HG02970 (cell line): Measurements from ENCODE around the gene YPEL3.

Source experiments
- ATAC-seq: cut with Tn5 transposase; IDR thresholded peaks from one replicate; pipeline ENCODE4 v1.9.1; 2021; ENCODE audit warnings: mild to moderate bottlenecking, moderate library complexity, moderate number of reproducible peaks; ENCODE audit not compliant: unreplicated experiment, low FRiP score

YPEL3 gene

DNA sequence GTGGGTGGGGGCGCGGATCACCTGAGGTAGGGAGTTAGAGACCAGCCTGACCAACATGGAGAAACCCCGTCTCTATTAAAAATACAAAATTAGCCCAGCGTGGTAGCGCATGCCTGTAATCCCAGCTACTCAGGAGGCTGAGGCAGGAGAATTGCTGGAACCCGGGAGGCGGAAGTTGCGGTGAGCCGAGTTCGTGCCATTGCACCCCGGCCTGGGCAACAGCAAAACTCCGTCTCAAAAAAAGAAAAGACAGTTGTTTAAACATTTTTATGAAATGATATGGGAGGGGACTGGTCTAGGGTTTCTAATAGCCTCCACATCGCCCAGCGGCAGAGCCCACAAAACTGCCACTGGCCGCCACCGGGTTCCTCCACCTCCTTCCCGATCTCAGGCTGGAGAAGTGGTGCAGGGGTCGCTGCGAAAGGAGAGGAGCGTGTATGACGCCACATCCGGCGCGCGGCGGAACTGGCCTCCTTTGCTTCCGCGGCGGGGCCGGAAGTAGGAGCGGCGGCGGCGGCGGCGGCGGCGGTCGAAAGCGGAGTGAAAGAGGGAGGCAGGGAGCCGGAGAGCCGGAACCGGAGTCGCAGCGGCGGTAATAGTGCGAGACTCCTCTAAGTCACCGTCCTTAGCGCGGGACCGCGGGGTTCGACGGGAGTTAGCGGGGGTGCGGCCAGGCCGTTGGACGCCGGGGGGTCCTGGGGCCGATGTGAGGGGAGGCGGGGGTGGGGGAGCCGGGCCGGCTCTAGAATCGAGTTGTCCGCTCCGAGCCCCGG lies 20.3 kb downstream of the YPEL3 start, which contains the start of gene PPP4C:
Gene PPP4C, plus strand, starts transcription at position 492 of the 773 bp plus-strand sequence. CDS start 384 bp downstream, outside the sequence.
- ATAC-seq = peak; percentile 76

DNA sequence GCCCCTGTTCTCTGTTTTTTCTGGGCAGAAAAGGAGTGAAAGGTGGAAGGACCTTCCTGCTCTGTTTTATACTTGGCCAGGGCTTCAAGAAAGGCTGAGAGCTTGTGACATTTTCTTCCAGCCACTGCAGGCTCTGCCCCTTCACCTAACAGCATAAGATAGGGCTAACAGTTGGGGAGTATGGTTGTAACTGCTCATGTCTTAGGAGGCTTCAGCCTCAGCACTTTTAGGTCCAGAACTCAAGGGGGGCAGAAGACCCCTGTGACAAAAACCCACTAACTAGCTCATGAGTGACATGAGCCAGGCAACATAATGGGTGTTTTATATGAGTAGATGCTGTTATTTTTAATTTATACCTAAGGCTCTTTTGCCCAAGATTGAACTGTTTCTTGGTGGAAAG lies 25.5 kb downstream of the YPEL3 start:
- ATAC-seq = no peak

DNA sequence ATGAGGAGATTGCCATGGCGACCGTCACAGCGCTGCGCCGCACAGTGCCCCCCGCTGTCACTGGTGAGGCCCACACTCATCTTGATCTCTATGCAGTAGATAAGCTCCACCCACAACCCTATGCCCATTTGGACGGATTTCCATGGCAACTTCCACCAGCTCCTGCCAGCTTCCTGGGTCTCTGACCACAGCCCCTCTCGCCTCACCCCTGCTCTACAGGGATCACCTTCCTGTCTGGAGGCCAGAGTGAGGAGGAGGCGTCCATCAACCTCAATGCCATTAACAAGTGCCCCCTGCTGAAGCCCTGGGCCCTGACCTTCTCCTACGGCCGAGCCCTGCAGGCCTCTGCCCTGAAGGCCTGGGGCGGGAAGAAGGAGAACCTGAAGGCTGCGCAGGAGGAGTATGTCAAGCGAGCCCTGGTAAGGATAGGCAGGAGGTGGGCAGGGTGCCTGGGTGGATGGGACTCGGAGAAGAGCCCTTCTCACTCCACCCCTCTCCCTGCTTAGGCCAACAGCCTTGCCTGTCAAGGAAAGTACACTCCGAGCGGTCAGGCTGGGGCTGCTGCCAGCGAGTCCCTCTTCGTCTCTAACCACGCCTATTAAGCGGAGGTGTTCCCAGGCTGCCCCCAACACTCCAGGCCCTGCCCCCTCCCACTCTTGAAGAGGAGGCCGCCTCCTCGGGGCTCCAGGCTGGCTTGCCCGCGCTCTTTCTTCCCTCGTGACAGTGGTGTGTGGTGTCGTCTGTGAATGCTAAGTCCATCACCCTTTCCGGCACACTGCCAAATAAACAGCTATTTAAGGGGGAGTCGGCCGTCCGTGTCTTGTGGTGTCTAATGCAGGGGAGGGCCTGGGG lies 26.2 kb downstream of the YPEL3 start:
- ATAC-seq = no peak

DNA sequence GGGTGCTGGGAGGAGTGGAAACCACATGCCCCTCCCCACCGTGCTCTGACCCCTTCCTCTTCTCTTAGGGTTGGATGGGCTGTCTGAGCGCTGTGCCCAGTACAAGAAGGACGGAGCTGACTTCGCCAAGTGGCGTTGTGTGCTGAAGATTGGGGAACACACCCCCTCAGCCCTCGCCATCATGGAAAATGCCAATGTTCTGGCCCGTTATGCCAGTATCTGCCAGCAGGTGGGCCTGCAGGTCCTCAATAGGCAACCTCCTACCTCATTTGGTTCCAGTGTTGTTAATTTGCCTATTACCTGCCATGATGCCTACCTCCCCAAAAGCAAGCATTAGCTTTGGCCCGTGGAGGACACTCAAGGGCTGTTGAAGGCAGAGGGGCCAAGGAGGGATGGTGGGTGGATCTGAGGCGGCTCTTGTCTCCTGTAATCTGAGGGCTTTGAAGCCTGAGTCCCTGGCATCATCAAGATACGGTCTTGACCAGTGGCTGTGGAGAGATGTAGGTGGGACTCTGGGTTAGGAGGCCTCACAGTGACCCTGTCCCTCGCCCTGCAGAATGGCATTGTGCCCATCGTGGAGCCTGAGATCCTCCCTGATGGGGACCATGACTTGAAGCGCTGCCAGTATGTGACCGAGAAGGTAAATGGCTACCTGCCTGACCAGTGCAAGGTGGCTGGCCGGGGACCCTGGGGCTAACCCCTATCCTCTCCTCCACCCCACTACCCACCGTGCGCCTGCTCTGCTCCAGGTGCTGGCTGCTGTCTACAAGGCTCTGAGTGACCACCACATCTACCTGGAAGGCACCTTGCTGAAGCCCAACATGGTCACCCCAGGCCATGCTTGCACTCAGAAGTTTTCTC lies 27.0 kb downstream of the YPEL3 start:
- no peak for ATAC-seq

DNA sequence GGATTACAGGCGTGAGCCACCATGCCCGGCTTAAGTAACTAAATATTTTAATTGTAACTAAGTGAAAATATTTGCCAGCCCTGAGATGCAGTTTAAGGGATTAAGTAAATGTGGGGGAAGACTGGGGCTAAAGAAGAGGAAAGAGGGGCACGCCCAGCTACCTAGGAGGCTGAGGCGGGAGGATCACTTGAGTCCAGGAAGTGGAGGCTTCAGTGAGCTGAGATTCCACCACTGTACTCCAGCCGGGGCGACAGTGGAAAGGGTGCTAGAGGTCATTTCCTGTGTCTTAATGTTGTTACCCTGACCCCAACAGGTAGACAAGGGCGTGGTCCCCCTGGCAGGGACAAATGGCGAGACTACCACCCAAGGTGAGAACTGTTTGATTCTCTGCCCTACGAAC lies 27.7 kb downstream of the YPEL3 start:
- ATAC-seq = no peak

DNA sequence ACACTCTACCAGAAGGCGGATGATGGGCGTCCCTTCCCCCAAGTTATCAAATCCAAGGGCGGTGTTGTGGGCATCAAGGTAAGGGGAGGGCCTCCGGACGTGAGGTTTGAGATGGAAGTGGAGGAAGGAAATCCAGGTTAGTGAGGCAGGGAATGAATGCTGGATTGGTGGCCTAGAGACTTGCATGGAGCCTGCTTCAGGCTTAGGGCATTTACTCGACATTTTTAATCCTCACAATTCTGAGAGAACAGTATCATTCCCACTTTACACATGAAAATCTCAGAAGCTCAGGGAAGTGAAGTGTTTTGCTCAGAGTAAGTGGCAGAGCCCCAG lies 28.5 kb downstream of the YPEL3 start:
- ATAC-seq = no peak

DNA sequence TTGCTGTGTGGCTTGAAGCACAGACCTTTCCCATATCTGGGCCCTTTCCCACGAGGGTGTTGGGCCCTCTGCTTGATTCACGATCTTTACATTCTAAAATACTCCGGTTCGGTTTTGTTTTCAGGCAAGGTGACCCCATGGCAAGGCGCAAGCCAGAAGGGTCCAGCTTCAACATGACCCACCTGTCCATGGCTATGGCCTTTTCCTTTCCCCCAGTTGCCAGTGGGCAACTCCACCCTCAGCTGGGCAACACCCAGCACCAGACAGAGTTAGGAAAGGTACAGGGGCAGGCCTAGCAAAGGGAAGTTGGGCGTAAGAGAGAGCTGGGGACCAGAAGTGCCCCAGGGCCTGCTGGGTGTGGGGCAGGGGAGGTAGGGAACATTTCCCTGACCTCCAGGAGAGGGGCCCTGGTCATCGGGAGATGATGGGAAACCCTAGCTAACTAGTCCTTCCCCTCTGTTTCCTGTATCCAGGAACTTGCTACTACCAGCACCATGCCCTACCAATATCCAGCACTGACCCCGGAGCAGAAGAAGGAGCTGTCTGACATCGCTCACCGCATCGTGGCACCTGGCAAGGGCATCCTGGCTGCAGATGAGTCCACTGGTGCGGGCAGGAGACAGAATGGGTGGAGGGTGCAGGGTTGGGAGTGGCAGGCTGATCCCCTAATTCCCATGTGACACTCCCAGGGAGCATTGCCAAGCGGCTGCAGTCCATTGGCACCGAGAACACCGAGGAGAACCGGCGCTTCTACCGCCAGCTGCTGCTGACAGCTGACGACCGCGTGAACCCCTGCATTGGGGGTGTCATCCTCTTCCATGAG lies 29.0 kb downstream of the YPEL3 start:
- no peak for ATAC-seq

DNA sequence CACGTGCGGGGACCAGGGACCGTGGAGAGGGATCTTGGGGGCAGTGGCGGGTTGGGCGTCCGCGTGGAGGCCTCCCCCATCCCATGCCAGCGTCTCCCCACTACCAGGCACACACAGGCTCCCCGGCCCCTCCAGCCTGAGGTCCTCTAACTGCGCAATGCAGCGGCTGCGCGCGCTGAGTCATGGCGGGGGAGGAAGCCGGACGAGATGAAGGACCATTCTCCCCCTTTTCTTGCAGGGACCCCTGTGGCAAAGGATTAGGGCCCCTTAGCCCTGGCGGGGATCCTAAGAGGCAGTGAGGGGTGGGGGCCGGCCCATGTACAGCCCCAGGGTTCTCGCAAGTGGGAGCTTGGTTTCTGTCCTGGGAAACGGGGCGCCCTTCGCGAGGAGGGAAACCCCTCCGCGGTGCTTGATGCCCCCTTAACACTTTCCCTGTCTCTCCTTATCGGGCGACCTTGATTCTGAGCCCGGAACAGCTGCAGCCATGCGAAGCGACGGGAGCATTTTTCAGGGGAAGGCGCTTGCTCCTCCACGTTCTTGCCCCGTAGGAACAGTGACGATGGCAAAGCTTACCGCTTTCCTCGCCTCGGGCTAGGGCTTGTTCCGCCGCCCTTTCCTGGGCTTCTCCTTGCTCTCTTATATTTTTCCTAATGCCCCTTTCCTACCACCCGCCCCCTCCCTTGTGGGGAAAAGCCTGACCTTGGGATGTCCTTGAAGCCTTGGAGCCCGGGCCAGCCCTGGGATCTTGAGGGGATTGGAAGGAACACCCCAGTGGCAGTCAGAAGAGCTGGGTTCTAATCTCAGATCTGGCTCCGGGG lies 29.9 kb downstream of the YPEL3 start:
- ATAC-seq = no peak

DNA sequence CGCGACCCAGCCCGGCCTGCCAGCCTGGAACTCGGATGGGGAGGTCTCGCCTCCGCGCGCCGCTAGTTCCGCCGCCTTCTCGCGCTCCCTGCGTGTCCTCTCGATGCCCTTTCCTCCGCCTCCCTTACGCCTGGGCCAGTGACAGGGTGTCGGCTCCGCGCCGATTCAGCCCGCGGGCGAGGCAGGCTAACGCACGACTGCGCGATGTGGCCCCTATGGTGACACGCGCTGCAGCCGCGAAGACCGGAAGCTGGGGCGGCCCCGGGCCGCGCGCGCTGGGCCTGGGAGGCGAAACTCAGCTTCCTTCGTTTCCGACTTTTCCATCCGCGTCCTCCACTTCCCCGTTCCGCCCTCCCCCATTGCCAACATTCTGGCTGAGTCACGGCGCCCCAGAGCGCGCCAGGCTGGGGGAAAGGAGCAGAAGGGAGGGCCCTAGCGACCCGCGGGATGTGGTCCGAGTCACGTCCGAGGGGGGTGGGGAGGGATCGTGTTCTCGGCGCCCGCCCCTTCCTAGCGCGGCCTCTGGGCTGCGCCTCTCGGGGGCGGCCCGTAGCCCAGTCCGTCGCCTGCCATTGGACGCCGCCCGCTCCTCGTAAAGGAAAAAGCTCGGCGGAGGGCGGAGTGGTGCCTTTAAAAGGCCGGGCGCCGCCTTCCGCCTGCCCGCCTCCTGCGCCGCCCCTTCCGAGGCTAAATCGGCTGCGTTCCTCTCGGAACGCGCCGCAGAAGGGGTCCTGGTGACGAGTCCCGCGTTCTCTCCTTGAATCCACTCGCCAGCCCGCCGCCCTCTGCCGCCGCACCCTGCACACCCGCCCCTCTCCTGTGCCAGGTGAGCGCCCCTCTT lies 30.7 kb downstream of the YPEL3 start, which contains the start of gene ALDOA:
Gene ALDOA, plus strand, starts transcription at position 659 of the 841 bp plus-strand sequence. CDS start 1,138 bp downstream, outside the sequence.
- peak; percentile 70 for ATAC-seq

DNA sequence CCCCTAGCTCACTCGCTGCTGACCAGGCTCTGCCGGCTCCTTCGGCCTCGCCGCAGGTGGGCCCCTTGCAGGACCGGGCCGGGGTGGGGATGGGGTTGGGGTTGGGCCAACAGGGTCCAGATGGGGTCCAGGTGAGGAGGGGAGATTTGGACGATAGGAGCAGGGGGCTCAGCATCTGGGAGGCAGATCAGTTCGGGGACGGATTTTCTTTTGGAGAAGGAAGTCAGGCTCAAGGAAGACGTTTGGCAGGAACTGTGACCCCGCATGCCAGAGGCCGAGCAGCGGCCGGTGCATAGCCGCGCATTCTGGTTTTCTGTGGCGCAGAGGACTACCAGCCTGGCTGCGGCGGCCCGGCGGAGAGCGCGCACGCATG lies 31.3 kb downstream of the YPEL3 start:
- no peak for ATAC-seq

DNA sequence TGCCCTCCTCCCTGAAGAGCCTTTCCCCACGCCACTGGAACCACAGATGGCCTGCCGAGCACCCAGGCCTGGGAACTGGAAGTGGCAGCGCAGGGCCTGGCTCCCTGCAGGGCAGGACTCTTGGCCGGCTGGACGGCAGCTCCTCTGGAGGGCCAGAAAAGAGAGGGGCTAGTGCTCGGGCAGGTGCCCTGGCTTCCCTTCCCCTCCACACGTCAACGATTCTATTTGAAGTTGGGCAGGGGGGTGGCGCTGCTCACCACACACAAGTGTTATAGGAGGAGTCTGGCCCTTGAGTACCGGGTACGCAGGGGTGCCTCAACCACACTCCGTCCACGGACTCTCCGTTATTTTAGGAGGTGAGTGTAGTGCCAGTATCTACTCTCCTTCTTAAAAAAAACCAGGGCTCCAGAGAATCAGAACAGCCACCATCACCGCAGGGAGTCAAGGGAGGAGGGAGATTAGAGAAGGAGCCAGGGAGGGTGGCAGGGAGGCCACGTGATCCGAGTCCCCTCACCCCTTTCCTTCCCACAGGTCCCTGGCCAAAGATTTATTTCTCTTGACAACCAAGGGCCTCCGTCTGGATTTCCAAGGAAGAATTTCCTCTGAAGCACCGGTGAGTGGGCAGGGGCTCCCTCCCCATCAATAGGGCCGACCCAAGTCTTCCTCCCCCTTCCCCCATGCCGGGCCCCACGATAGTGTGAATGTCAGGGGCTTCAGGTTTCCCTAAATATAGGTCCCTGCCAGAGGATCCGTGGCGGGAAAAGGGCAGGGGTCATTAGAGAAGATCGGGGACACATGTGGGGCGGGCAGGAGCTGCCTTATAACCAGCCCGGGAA lies 31.9 kb downstream of the YPEL3 start:
- ATAC-seq = peak; percentile 29

DNA sequence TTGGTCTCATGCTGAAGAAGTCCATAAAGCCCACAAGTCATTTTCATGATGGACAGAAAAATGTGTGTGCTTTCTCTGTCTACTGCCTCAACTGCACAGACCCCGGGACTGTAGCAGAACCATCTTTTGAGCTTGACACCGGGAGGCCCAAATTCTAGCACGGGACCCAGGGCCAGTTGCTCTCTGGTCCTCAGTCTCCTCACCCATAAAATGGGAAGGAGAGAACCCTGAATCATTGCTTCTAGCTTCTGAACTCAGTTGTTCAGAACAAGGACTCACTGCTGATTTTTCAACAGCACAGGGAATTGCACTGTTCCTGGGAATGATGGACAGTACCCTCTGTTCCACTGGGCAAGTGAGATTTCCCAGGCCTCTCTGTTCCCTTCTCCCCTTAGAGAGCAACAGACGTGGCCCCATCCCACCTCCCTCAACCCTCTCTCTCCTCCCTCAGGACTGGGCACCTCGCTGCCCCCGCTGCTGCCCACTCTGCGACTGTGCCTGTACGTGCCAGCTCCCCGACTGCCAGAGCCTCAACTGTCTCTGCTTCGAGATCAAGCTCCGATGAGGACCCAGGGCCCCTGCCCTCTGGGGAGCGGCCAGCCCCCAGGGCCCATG lies 32.6 kb downstream of the YPEL3 start:
- no peak for ATAC-seq

DNA sequence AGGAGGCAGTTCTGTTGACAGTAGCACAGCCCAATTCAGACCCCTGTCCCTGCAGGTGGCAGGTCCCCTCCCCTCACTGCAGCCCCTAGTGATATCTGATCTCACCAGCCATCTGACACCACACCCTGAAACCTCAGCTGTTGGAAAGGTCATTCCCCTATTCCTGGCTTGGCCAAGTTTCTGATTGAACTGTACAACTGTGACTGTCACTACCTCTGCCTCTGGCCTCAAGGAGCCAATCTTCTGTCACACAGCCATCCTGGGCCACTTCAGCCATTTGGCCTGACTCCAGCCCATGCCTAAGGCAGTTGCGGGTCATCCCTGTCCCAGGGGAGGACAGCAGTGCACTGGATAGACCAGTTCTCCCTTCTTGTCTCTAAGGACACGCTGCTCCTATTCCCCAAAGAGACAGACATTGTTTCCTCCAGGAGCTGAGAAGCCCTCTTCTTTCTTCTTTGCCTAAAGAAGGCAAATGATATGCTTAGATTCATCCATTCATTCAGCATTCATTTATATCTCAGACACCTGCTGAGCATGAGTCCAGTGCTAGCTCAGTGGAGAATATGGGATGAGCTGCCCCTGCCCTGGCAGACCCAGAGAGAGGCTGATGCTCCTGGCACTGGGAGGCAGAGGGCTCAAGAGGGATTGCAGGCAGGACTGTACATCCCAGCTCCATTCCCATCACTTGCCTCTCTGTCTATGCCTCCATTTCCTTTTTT lies 35.0 kb downstream of the YPEL3 start:
- ATAC-seq = no peak

DNA sequence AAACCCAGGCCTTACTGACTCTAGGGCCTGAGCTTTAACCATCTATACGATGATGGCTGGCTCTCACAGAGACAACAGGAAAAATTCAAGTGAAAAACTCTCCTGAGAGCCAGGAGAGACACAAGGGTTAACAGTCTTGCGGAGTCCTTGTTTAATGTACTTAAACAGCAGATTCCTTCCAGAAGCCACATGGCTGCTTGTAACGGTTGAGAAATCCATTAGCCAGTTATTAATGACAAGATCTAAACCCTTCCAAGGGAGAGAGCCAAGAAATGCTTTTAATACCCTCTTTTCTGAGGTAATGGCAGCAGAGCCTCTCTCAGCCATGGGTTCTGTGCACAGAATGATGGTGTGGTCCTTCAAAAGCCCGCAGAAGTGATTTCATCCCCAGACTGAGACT lies 35.7 kb downstream of the YPEL3 start:
- ATAC-seq = no peak

DNA sequence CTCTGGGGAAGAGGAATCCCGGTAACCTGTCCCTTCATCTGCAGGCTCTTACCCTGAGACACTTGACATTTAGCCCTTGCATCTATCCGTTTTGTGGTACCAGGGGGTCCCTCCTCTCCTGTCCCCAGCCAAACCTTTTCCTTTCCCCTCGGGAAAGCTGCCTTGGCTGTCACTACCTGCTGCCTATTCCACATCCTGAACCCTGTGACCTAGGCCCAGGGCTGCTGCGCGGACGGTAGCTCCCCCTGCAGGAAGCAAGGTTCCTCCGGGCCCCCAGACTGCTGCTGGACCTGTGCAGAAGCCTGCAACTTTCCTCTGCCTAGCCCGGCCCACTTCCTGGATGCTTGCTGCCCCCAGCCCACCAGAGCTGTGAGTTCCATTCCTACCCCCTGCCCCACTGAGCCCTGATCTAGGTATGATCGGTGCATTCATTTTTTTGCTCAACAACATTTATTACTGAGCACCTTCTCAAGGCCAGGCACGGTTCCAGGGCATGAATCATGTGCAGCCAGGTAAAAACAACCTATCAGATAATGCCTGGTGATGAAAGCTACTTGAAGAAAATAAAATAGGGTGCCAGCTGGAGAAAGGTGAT lies 41.0 kb downstream of the YPEL3 start:
- ATAC-seq = no peak

DNA sequence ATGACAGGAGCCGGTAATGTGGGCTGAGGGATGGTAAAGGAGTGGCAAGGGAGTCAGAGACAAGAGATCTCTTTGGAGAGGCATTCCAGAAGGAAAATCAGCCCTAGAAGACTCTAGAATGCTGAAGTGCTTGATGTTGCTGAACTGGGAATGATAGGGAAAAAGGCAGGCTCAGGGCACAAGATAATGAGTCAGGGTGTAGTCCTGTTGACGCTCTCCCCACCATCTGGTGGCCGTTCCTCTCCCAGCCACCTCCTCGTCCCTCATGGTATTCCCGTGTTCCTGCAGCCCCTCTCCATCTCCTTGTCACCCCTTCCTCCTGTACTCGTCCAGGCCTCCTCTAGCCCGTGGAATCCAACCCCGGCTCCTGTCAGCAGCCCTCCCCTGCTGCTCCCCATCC lies 41.6 kb downstream of the YPEL3 start:
- no peak for ATAC-seq
